Glutamatergic neuron (in vitro differentiated cells): ENCODE data around the gene CAMKK1. TPM values are rescaled to one million over a fixed set of nuclear protein-coding genes. Genes with fewer than 3 reads are reported as not detected.
"Not testable (repeated sequence)": the region's sequence is repeated elsewhere in the genome, so short reads cannot be mapped to it uniquely, and the experiment has no call there.

Source experiments
- DNase-seq: peaks from one replicate; pipeline ENCODE4 v3.0.0; 2022
- H3K27ac Mint-ChIP-seq: one replicate; pipeline ENCODE4 v1.8.0; 2020; ENCODE audit warnings: mild to moderate bottlenecking, mixed read lengths, inconsistent platforms; ENCODE audit not compliant: unreplicated experiment
- H3K27me3 Mint-ChIP-seq: one replicate; pipeline ENCODE4 v1.8.0; 2020; ENCODE audit warnings: mild to moderate bottlenecking, moderate library complexity, mixed read lengths, inconsistent platforms; ENCODE audit not compliant: unreplicated experiment
- H3K36me3 Mint-ChIP-seq: one replicate; pipeline ENCODE4 v1.8.0; 2020; ENCODE audit warnings: mild to moderate bottlenecking, mixed read lengths, inconsistent platforms; ENCODE audit not compliant: unreplicated experiment
- H3K4me1 Mint-ChIP-seq: one replicate; pipeline ENCODE4 v1.8.0; 2020; ENCODE audit warnings: mild to moderate bottlenecking, low read depth, mixed read lengths, inconsistent platforms; ENCODE audit not compliant: unreplicated experiment
- H3K4me3 Mint-ChIP-seq: one replicate; pipeline ENCODE4 v1.8.0; 2020; ENCODE audit warnings: mild to moderate bottlenecking, mixed read lengths, inconsistent platforms; ENCODE audit not compliant: unreplicated experiment
- H3K9me3 Mint-ChIP-seq: one replicate; pipeline ENCODE4 v1.8.0; 2020; ENCODE audit warnings: mild to moderate bottlenecking, moderate library complexity, mixed read lengths, inconsistent platforms; ENCODE audit not compliant: unreplicated experiment
- CTCF ChIP-seq: fragments of 200-600 bp; sonication (generic); IDR thresholded peaks from one replicate; pipeline ENCODE4 v1.5.0; 2021; ENCODE audit not compliant: partially characterized antibody, unreplicated experiment
- total RNA-seq: library from RNA; stranded (reverse); fragmentation: NEBNext Ultra II Directional; extraction: Animal tissue kit (Norgen Biotek cat#: 25700); gene quantifications from one replicate; pipeline ENCODE4 v1.2.1, GENCODE V29; 2021; ENCODE audit not compliant: unreplicated experiment

CAMKK1 gene
- total RNA-seq, 1 donor from 2014 or later = 41.3 TPM

GRCh38 chr17:3860939-3861700 is 31.7 kb downstream of the CAMKK1 start:
- TF ChIP-seq CTCF = no peak
- Mint-ChIP-seq H3K27me3 (peaks cover 5% of the 10 kb centered on the region), H3K36me3 (no peaks in the 10 kb centered on the region), H3K27ac (no peak overlapping the region), H3K4me3 (no peak overlapping the region), H3K4me1 (peaks cover 4% of the 10 kb centered on the region), H3K9me3 (peaks cover 2% of the 10 kb centered on the region)
- no peak for DNase-seq

GRCh38 chr17:3859940-3860339 is 32.9 kb downstream of the CAMKK1 start:
- Mint-ChIP-seq H3K4me1 (peaks cover 5% of the 10 kb centered on the region), H3K4me3 (no peak overlapping the region), H3K36me3 (peaks cover 2% of the 10 kb centered on the region), H3K27ac (no peak overlapping the region), H3K27me3 (peaks cover 5% of the 10 kb centered on the region), H3K9me3 (peaks cover 3% of the 10 kb centered on the region)
- no peak for TF ChIP-seq CTCF
- DNase-seq = no peak

GRCh38 chr17:3857261-3858105 is 35.4 kb downstream of the CAMKK1 start:
- no peak overlapping the region for H3K27ac Mint-ChIP-seq
- H3K9me3 Mint-ChIP-seq = peaks cover 5% of the 10 kb centered on the region
- peaks cover 8% of the 10 kb centered on the region for H3K36me3 Mint-ChIP-seq
- H3K27me3 Mint-ChIP-seq = peaks cover 7% of the 10 kb centered on the region
- no peak for TF ChIP-seq CTCF
- no peak overlapping the region for H3K4me3 Mint-ChIP-seq
- peaks cover 10% of the 10 kb centered on the region for H3K4me1 Mint-ChIP-seq
- DNase-seq = no peak

GRCh38 chr17:3854204-3854603 is 38.6 kb downstream of the CAMKK1 start:
- H3K27me3 Mint-ChIP-seq = peaks cover 12% of the 10 kb centered on the region
- not testable (repeated sequence) for H3K9me3 Mint-ChIP-seq, H3K4me3 Mint-ChIP-seq, H3K27ac Mint-ChIP-seq, H3K4me1 Mint-ChIP-seq, H3K36me3 Mint-ChIP-seq, DNase-seq

GRCh38 chr17:3852561-3852960 is 40.3 kb downstream of the CAMKK1 start:
- H3K36me3 Mint-ChIP-seq = peaks cover 8% of the 10 kb centered on the region
- peaks cover 6% of the 10 kb centered on the region for H3K9me3 Mint-ChIP-seq
- DNase-seq = no peak
- no peak for TF ChIP-seq CTCF
- H3K27ac Mint-ChIP-seq = peak overlapping the region; percentile 22
- H3K4me1 Mint-ChIP-seq = peaks cover 6% of the 10 kb centered on the region
- H3K27me3 Mint-ChIP-seq = peaks cover 12% of the 10 kb centered on the region
- H3K4me3 Mint-ChIP-seq = no peak overlapping the region
